ENCODE results near the gene C11orf24. TPM values are rescaled to one million over a fixed set of nuclear protein-coding genes. Genes with fewer than 3 reads are reported as not detected.

The C11orf24 gene
- polyA plus RNA-seq, 1 of the 3 experiments (the other 2 are of a cell fraction) = 50.9 TPM

DNA sequence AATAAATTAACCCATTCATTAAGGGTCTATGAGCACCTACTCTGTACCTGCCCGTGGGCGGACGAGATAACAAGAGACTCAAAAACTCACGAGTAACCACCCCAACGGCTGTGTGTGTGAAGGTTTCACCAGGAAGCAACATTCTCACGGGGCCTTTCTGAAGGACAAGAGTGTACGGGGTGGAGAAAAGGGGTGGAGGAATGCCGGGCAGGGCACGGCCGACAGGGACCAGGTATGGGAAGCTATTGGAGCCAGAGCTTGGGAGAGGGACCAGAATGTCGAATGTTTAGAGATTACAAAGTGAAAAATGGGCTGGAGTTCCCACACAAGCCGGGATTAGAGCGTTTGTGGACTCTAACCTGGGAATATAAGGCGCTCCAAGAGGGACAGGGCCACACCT lies 60.2 kb downstream of the C11orf24 start:
- CTCF ChIA-PET = interaction anchor here (0.7 to 2.4 kb wide), 5 partner anchors 14 to 203 kb away, joined by 3 to 8 read pairs (median 4); no protein-coding TSS in a partner anchor
- TF ChIP-seq SIN3A (IDR thresholded peaks at IDR 0.05; ENCODE audit: borderline replicate concordance, low read depth, low read length) (no peak), NFIC (IDR thresholded peaks at IDR 0.05; ENCODE audit: borderline replicate concordance) (no peak)

More for the DNA sequence above, 60.2 kb downstream of the C11orf24 start:
- POLR2A ChIA-PET = no interaction called here
- Histone ChIP-seq H3K4me2 (peak overlapping the region; percentile 89), H3K4me1 (ENCODE audit: control insufficient read depth in 1 of 2, insufficient read depth in 2 of 2, low read depth in 1 of 2, low read length in 1 of 2) (peaks cover 11 to 27% of the 10 kb centered on the region in 2 experiments; a peak in 3 of 4 replicates), H3K36me3 (replicated peaks in 1 of 2; ENCODE audit: control insufficient read depth in 1 of 2, insufficient read depth in 2 of 2, low read length in 1 of 2) (no peaks in the 10 kb centered on the region), H2AFZ (ENCODE audit: low read depth) (no peak overlapping the region), H3K27me3 (ENCODE audit: insufficient read depth) (no peaks in the 10 kb centered on the region), H3K9ac (peak overlapping the region; percentile 73; the same call in 1 of the 2 replicates), H3F3A (replicated peaks; ENCODE audit: insufficient read depth) (peaks cover 9% of the 10 kb centered on the region), H3K4me3 (ENCODE audit: low read depth in 2 of 2, low read length in 1 of 2) (peak overlapping the region; percentile 96 to 99), H4K20me1 (ENCODE audit: insufficient read depth) (peaks cover 60% of the 10 kb centered on the region), H3K9me3 (no peaks in the 10 kb centered on the region), H3K79me2 (ENCODE audit: insufficient read depth) (peaks cover 61% of the 10 kb centered on the region), H3K27ac (ENCODE audit: low read depth in 2 of 2, low read length in 1 of 2) (no peak overlapping the region), H3K9me2 (no peaks in the 10 kb centered on the region)
- WGBS (ENCODE audit: low lambda C conversion rate) = 60% methylated on average over 14 of the region's 14 CpGs
- DNase-seq = no peak

Other genes starting within 250 kb of the C11orf24 start
- gene NDUFS8, start 241.3 kb downstream of the C11orf24 start, polyA plus RNA-seq (2012; rRNA removed) = 87.2 and 123 TPM in 2 replicates
- 0.58 and 0.73 TPM in 2 replicates for gene TCIRG1, start 232.9 kb downstream of the C11orf24 start, polyA plus RNA-seq (2012; rRNA removed)
- gene CHKA, start 150.6 kb downstream of the C11orf24 start, polyA plus RNA-seq (2012; rRNA removed) = 12.3 and 13.7 TPM in 2 replicates
- gene KMT5B, start 58.7 kb downstream of the C11orf24 start, polyA plus RNA-seq (2012; rRNA removed) = 8.4 and 10.4 TPM in 2 replicates
- 10.2 and 15.0 TPM in 2 replicates for gene LRP5, start 40.6 kb upstream of the C11orf24 start, polyA plus RNA-seq (2012; rRNA removed)
- 28.1 and 28.9 TPM in 2 replicates for gene PPP6R3, start 188.8 kb upstream of the C11orf24 start, polyA plus RNA-seq (2012; rRNA removed)

Data from SK-N-SH (cell line).